22Rv1 (cell line): ENCODE measurements around the gene RHOH.

Source experiments
- ZFX ChIP-seq: fragments of 450-650 bp; IDR thresholded peaks from 2 replicates; pipeline ENCODE4 v1.6.1; 2017; ENCODE audit warnings: antibody characterized with exemption, borderline replicate concordance
- TF ChIP-seq, protein P1 (sequence below): fragments of 450-650 bp; IDR thresholded peaks from 2 replicates; pipeline ENCODE4 v1.5.1; 2017; ENCODE audit warnings: mild to moderate bottlenecking

DNA sequence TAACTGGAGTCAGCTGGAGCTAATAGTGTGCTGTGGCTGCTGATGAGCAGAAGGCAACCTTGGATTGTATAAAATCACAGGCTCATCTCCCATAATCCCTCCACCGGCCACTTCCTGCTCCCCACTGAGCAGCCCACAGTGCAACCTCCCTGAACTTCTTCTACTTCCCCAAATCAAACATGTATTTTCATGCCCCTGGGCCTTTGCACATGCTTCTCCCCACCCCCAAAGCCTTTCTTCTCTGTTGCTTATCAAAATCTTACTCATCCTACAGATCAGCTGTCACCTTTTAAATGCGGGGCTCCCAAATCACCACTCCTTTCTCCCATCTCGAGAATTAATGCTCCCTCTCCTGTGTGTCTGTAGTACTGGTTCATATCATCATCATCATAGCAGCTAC is 35.8 kb downstream of the RHOH start:
- TF ChIP-seq, protein P1, sequence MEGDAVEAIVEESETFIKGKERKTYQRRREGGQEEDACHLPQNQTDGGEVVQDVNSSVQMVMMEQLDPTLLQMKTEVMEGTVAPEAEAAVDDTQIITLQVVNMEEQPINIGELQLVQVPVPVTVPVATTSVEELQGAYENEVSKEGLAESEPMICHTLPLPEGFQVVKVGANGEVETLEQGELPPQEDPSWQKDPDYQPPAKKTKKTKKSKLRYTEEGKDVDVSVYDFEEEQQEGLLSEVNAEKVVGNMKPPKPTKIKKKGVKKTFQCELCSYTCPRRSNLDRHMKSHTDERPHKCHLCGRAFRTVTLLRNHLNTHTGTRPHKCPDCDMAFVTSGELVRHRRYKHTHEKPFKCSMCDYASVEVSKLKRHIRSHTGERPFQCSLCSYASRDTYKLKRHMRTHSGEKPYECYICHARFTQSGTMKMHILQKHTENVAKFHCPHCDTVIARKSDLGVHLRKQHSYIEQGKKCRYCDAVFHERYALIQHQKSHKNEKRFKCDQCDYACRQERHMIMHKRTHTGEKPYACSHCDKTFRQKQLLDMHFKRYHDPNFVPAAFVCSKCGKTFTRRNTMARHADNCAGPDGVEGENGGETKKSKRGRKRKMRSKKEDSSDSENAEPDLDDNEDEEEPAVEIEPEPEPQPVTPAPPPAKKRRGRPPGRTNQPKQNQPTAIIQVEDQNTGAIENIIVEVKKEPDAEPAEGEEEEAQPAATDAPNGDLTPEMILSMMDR, result no peak
- TF ChIP-seq ZFX, result no peak
